HCT116 (cell line): ENCODE measurements around the gene SLC4A4.

Experiments used
- EGR1 ChIP-seq: IDR thresholded peaks from 2 replicates; pipeline ENCODE4 v1.6.1; 2012; ENCODE audit warnings: low read depth
- ELF1 ChIP-seq: IDR thresholded peaks from 2 replicates; pipeline ENCODE4 v1.6.1; 2012; ENCODE audit warnings: low read depth, borderline replicate concordance
- EZH2 ChIP-seq: fragments of 200-600 bp; sonication (generic); IDR thresholded peaks from 2 replicates; pipeline ENCODE4 v1.6.1; 2017; ENCODE audit warnings: antibody characterized with exemption, mixed run types
- EZH2phosphoT487 ChIP-seq: fragments of 200-600 bp; IDR thresholded peaks from 2 replicates; pipeline ENCODE4 v1.6.1; 2018; ENCODE audit warnings: antibody characterized with exemption, borderline replicate concordance
- MAX ChIP-seq: IDR thresholded peaks from 2 replicates; pipeline ENCODE4 v1.6.1; 2012
- POLR2A ChIP-seq: IDR thresholded peaks from 2 replicates; pipeline ENCODE4 v1.7.0; 2011; ENCODE audit warnings: borderline replicate concordance; ENCODE audit not compliant: insufficient read depth, insufficient read length; ENCODE audit errors: extremely low read depth
- POLR2AphosphoS5 ChIP-seq: IDR thresholded peaks from 2 replicates; pipeline ENCODE4 v1.6.1; 2011; ENCODE audit warnings: mild to moderate bottlenecking, low read depth, low read length, moderate library complexity
- RAD21 ChIP-seq: IDR thresholded peaks from 2 replicates; pipeline ENCODE4 v1.6.1; 2012; ENCODE audit warnings: low read depth, mild to moderate bottlenecking
- TF ChIP-seq, protein P1 (sequence below), 3 experiments: fragments of 200-600 bp in 1 of 3; sonication (generic) in 1 of 3; IDR thresholded peaks in 2 of 3; conservative IDR thresholded peaks in 1 of 3; 2 replicates each; pipeline ENCODE4 v1.5.1; 2012 to 2017; ENCODE audit warnings: low read depth in 2 of 3, low read length in 2 of 3, antibody characterized with exemption in 1 of 3, borderline replicate concordance in 1 of 3, control low read depth in 1 of 3, mild to moderate bottlenecking in 1 of 3, mixed read lengths in 1 of 3, mixed run types in 1 of 3, moderate library complexity in 1 of 3; ENCODE audit not compliant: insufficient read depth in 1 of 3
- TF ChIP-seq, protein P2 (sequence below): IDR thresholded peaks from 2 replicates; pipeline ENCODE4 v1.6.1; 2012; ENCODE audit warnings: low read depth

DNA sequence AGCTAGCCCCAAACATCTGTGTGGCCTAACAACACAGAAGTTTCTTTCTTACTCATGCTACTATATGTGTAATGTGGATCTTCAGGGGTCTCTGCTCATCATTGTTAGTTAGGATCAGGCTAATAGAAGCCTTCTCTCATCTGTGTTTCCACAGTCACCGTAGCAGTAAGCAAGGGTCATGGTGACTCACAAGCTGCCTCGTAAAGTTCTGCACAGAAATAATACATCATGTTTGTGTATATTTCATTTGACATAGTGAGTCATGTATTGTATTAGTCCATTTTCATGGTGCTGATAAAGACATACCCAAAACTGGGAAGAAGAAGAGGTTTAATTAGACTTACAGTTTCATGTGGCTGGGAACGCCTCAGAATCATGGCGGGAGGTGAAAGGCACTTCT lies 38.7 kb downstream of the SLC4A4 start:
- TF ChIP-seq, protein P1, sequence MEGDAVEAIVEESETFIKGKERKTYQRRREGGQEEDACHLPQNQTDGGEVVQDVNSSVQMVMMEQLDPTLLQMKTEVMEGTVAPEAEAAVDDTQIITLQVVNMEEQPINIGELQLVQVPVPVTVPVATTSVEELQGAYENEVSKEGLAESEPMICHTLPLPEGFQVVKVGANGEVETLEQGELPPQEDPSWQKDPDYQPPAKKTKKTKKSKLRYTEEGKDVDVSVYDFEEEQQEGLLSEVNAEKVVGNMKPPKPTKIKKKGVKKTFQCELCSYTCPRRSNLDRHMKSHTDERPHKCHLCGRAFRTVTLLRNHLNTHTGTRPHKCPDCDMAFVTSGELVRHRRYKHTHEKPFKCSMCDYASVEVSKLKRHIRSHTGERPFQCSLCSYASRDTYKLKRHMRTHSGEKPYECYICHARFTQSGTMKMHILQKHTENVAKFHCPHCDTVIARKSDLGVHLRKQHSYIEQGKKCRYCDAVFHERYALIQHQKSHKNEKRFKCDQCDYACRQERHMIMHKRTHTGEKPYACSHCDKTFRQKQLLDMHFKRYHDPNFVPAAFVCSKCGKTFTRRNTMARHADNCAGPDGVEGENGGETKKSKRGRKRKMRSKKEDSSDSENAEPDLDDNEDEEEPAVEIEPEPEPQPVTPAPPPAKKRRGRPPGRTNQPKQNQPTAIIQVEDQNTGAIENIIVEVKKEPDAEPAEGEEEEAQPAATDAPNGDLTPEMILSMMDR (IDR thresholded peaks at IDR 0.05 in 2 of 3, conservative IDR thresholded peaks at IDR 0.05 in 1 of 3; ENCODE audit: borderline replicate concordance in 1 of 3, insufficient read depth in 1 of 3, low read depth in 2 of 3, low read length in 2 of 3) = no peak
- TF ChIP-seq EZH2 (no peak), POLR2A (no peak), EZH2phosphoT487 (no peak), ELF1 (no peak), POLR2AphosphoS5 (no peak), RAD21 (no peak), MAX (no peak), EGR1 (no peak)
- TF ChIP-seq, protein P2, sequence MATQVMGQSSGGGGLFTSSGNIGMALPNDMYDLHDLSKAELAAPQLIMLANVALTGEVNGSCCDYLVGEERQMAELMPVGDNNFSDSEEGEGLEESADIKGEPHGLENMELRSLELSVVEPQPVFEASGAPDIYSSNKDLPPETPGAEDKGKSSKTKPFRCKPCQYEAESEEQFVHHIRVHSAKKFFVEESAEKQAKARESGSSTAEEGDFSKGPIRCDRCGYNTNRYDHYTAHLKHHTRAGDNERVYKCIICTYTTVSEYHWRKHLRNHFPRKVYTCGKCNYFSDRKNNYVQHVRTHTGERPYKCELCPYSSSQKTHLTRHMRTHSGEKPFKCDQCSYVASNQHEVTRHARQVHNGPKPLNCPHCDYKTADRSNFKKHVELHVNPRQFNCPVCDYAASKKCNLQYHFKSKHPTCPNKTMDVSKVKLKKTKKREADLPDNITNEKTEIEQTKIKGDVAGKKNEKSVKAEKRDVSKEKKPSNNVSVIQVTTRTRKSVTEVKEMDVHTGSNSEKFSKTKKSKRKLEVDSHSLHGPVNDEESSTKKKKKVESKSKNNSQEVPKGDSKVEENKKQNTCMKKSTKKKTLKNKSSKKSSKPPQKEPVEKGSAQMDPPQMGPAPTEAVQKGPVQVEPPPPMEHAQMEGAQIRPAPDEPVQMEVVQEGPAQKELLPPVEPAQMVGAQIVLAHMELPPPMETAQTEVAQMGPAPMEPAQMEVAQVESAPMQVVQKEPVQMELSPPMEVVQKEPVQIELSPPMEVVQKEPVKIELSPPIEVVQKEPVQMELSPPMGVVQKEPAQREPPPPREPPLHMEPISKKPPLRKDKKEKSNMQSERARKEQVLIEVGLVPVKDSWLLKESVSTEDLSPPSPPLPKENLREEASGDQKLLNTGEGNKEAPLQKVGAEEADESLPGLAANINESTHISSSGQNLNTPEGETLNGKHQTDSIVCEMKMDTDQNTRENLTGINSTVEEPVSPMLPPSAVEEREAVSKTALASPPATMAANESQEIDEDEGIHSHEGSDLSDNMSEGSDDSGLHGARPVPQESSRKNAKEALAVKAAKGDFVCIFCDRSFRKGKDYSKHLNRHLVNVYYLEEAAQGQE = no peak
